CD14-positive monocyte (primary cell): ENCODE results near the gene MMP19. TPM values are rescaled to one million over a fixed set of nuclear protein-coding genes. Genes with fewer than 3 reads are reported as not detected.

Experiments
- DNase-seq, 3 donors: peaks; one replicate each; pipeline ENCODE4 v3.0.0-alpha.2; 2011 to 2022
- H2AFZ ChIP-seq: 2 replicates; pipeline ENCODE4 v1.6.0; 2012; ENCODE audit warnings: mild to moderate bottlenecking, low read depth, low read length, inconsistent platforms; ENCODE audit not compliant: insufficient read depth, poor library complexity, severe bottlenecking
- H3K27ac ChIP-seq, 2 donors: 1 replicate in 1 of 2; 2 replicates in 1 of 2; pipeline ENCODE4 v1.5.1; 2012 to 2013; ENCODE audit warnings: low read length in 2 of 2, control low read depth in 1 of 2, inconsistent platforms in 1 of 2, low read depth in 1 of 2, mild to moderate bottlenecking in 1 of 2
- H3K27me3 ChIP-seq, 2 donors: one replicate each; pipeline versions ENCODE4 v1.6.0 to v1.6.1; 2011 to 2013; ENCODE audit warnings: low read length in 2 of 2; ENCODE audit not compliant: control insufficient read depth in 2 of 2, insufficient read depth in 2 of 2
- H3K36me3 ChIP-seq, 2 donors: replicated peaks in 1 of 2; 1 replicate in 1 of 2; 2 replicates in 1 of 2; pipeline versions ENCODE4 v1.5.1 to v1.6.1; 2012 to 2013; ENCODE audit warnings: low read length in 2 of 2, control low read depth in 1 of 2, inconsistent platforms in 1 of 2, mild to moderate bottlenecking in 1 of 2; ENCODE audit not compliant: insufficient read depth in 2 of 2, control insufficient read depth in 1 of 2
- H3K4me1 ChIP-seq, 2 donors: 1 replicate in 1 of 2; 2 replicates in 1 of 2; pipeline versions ENCODE4 v1.5.1 to v1.6.1; 2012 to 2013; ENCODE audit warnings: low read length in 2 of 2, control low read depth in 1 of 2, inconsistent platforms in 1 of 2, mild to moderate bottlenecking in 1 of 2, moderate library complexity in 1 of 2; ENCODE audit not compliant: insufficient read depth in 2 of 2, control insufficient read depth in 1 of 2
- H3K4me2 ChIP-seq: replicated peaks from 2 replicates; pipeline ENCODE3; 2012; ENCODE audit warnings: low read length, moderate library complexity, mild to moderate bottlenecking; ENCODE audit not compliant: poor library complexity, severe bottlenecking; ENCODE audit errors: extremely low read depth
- H3K4me3 ChIP-seq, 3 experiments: fragments of 200-600 bp in 1 of 3; sonication (generic) in 1 of 3; replicated peaks in 1 of 3; 1 replicate in 2 of 3; 2 replicates in 1 of 3; pipeline ENCODE4 v1.5.1; 2011 to 2013; ENCODE audit warnings: low read length in 3 of 3, mild to moderate bottlenecking in 3 of 3, control low read depth in 2 of 3, low read depth in 2 of 3, inconsistent platforms in 1 of 3, moderate library complexity in 1 of 3
- H3K79me2 ChIP-seq: 2 replicates; pipeline ENCODE4 v1.6.0; 2012; ENCODE audit warnings: mild to moderate bottlenecking, control low read depth, inconsistent platforms, low read length, moderate library complexity; ENCODE audit not compliant: insufficient read depth
- H3K9ac ChIP-seq: 2 replicates; pipeline ENCODE4 v1.6.0; 2017; ENCODE audit warnings: low read length, mild to moderate bottlenecking; ENCODE audit not compliant: insufficient read depth, poor library complexity, severe bottlenecking
- H3K9me3 ChIP-seq, 2 donors: replicated peaks in 1 of 2; 1 replicate in 1 of 2; 2 replicates in 1 of 2; pipeline versions ENCODE4 v1.5.1 to v1.6.1; 2012 to 2013; ENCODE audit warnings: low read length in 2 of 2, control low read depth in 1 of 2; ENCODE audit not compliant: control insufficient read depth in 1 of 2, insufficient read depth in 1 of 2
- H4K20me1 ChIP-seq: 2 replicates; pipeline ENCODE4 v1.6.0; 2012; ENCODE audit warnings: mild to moderate bottlenecking, low read length, control low read depth, moderate library complexity; ENCODE audit not compliant: insufficient read depth
- H3K27ac Mint-ChIP-seq, 7 donors: one replicate each; pipeline ENCODE4 v1.8.0; 2020; ENCODE audit warnings: mild to moderate bottlenecking in 7 of 7, mixed read lengths in 7 of 7, moderate library complexity in 6 of 7, inconsistent platforms in 2 of 7
- H3K27me3 Mint-ChIP-seq, 3 donors: one replicate each; pipeline ENCODE4 v1.8.0; 2021 to 2022; ENCODE audit warnings: low read depth in 3 of 3, mild to moderate bottlenecking in 3 of 3, mixed read lengths in 3 of 3, moderate library complexity in 3 of 3, inconsistent platforms in 1 of 3
- H3K36me3 Mint-ChIP-seq, 2 donors: one replicate each; pipeline ENCODE4 v1.8.0; 2020; ENCODE audit warnings: mixed read lengths in 2 of 2, inconsistent platforms in 1 of 2, mild to moderate bottlenecking in 1 of 2
- H3K4me1 Mint-ChIP-seq: one replicate; pipeline ENCODE4 v1.8.0; 2020; ENCODE audit warnings: mild to moderate bottlenecking, mixed read lengths
- H3K4me3 Mint-ChIP-seq, 2 donors: one replicate each; pipeline ENCODE4 v1.8.0; 2020; ENCODE audit warnings: mild to moderate bottlenecking in 2 of 2, mixed read lengths in 2 of 2, moderate library complexity in 1 of 2
- H3K9me3 Mint-ChIP-seq, 7 donors: one replicate each; pipeline ENCODE4 v1.8.0; 2020 to 2022; ENCODE audit warnings: mixed read lengths in 7 of 7, mild to moderate bottlenecking in 6 of 7, moderate library complexity in 6 of 7, inconsistent platforms in 2 of 7
- WGBS: methylation state at CpG from one replicate; pipeline ENCODE4 v1.1.5; 2013; ENCODE audit warnings: missing lambda C conversion rate; ENCODE audit not compliant: insufficient coverage; 5-methylcytosine and 5-hydroxymethylcytosine counted together
- intact Hi-C, 2 donors: fragments of 100-400 bp; cut with micrococcal nuclease; formaldehyde crosslinking; loops; one replicate each; pipeline versions ENCODE4 v1.15.0 to v1.15.1; 2023
- polyA plus RNA-seq, 3 donors: library from polyadenylated mRNA; depleted of rRNA in 1 of 3; unstranded in 2 of 3; stranded (reverse) in 1 of 3; fragments of 300-500 nt in 2 of 3; fragments of >200 nt in 1 of 3; fragmentation: Illumina TruSeq in 2 of 3; gene quantifications; 1 replicate in 2 of 3; 2 replicates in 1 of 3; pipeline ENCODE4 v1.2.3, GENCODE V29; 2012 to 2021
- TF ChIP-seq, protein P1 (sequence below): fragments of 200-600 bp; IDR thresholded peaks from one replicate; pipeline ENCODE4 v1.8.0; 2022; ENCODE audit warnings: antibody characterized with exemption, mild to moderate bottlenecking

The MMP19 gene
- polyA plus RNA-seq, 3 donors = 0.81 to 2.8 (median 1.0) TPM

DNA sequence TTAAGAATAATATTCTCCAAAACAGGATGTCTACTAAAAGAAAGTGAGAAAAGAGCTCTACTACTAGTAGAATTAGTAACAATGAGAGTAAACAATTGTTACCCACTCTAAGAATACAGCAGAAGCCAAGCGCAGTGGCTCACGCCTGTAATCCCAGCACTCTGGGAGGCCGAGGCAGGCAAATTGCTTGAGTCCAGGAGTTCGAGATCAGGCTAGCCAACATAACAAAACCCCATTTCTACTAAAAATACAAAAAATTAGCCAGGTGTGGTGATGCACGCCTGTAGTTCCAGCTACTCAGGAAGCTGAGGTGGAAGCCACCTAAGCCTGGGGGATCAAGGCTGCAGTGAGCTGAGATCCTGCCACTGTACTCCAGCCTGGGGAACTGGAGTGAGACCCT lies 18.0 kb downstream of the MMP19 start:
- no peak overlapping the region for H3K9ac ChIP-seq

DNA sequence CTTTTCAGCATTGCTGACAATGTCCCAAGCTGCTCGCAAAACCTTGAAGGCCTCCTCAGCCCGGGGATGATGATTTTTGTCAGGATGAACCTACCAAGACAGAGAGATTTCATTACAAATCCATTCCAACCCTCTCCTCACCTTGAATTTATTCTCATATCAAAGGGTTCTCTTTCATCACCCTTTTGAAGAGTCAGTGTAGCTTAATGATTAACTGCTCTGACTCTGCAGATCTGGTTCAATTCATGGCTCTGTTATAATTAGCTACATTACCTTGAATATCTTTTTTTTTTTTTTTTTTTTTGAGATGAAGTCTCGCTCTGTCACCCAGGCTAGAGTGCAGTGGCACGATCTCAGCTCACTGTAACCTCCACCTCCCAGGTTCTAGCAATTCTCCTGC lies 19.3 kb downstream of the MMP19 start:
- H3K79me2 ChIP-seq = peaks cover 65% of the 10 kb centered on the region
- 100% methylated on average over 2 of the region's 4 CpGs for WGBS
- no peak overlapping the region for H2AFZ ChIP-seq
- TF ChIP-seq, protein P1, sequence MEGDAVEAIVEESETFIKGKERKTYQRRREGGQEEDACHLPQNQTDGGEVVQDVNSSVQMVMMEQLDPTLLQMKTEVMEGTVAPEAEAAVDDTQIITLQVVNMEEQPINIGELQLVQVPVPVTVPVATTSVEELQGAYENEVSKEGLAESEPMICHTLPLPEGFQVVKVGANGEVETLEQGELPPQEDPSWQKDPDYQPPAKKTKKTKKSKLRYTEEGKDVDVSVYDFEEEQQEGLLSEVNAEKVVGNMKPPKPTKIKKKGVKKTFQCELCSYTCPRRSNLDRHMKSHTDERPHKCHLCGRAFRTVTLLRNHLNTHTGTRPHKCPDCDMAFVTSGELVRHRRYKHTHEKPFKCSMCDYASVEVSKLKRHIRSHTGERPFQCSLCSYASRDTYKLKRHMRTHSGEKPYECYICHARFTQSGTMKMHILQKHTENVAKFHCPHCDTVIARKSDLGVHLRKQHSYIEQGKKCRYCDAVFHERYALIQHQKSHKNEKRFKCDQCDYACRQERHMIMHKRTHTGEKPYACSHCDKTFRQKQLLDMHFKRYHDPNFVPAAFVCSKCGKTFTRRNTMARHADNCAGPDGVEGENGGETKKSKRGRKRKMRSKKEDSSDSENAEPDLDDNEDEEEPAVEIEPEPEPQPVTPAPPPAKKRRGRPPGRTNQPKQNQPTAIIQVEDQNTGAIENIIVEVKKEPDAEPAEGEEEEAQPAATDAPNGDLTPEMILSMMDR = no peak
- no peaks in the 10 kb centered on the region for H3K9me3 Mint-ChIP-seq
- no peak overlapping the region for H3K4me3 ChIP-seq
- intact Hi-C loops = loop anchor here in 1 of 2 donors (10.0 kb wide), 1 partner anchor 291 kb away; the partner anchor contains the start of genes RPL41 and ZC3H10
- H4K20me1 ChIP-seq = peaks cover 7% of the 10 kb centered on the region
- no peak overlapping the region for H3K4me2 ChIP-seq
- peaks cover 45 to 54% of the 10 kb centered on the region in 2 donors for H3K36me3 ChIP-seq
- no peak overlapping the region for H3K9ac ChIP-seq
- H3K27me3 ChIP-seq = no peaks in the 10 kb centered on the region
- no peak overlapping the region for H3K4me3 Mint-ChIP-seq
- peaks cover 0 to 2% (median 0%) of the 10 kb centered on the region in 3 donors for H3K27me3 Mint-ChIP-seq
- H3K27ac Mint-ChIP-seq = peak overlapping the region in 1 of 7 donors; percentile 17
- H3K4me1 Mint-ChIP-seq = peaks cover 40% of the 10 kb centered on the region
- DNase-seq = no peak
- H3K4me1 ChIP-seq = peaks cover 33 to 38% of the 10 kb centered on the region in 2 donors
- H3K36me3 Mint-ChIP-seq = peaks cover 50 to 56% of the 10 kb centered on the region in 2 donors
- no peak overlapping the region for H3K27ac ChIP-seq
- no peaks in the 10 kb centered on the region for H3K9me3 ChIP-seq

More for the DNA sequence above, 18.0 kb downstream of the MMP19 start:
- intact Hi-C loops = loop anchor here in 1 of 2 donors (10.0 kb wide), 1 partner anchor 290 kb away; the partner anchor contains the start of genes RPL41 and ZC3H10
- H3K79me2 ChIP-seq = peaks cover 61% of the 10 kb centered on the region
- no peak for DNase-seq
- H3K9me3 ChIP-seq = no peaks in the 10 kb centered on the region
- TF ChIP-seq, protein P1 = no peak
- Mint-ChIP-seq H3K9me3 (no peaks in the 10 kb centered on the region), H3K27ac (peak overlapping the region in 2 of 7 donors; percentile 12 to 54), H3K4me1 (peaks cover 36% of the 10 kb centered on the region), H3K36me3 (peaks cover 45 to 49% of the 10 kb centered on the region in 2 donors), H3K27me3 (peaks cover 0 to 2% (median 0%) of the 10 kb centered on the region in 3 donors), H3K4me3 (no peak overlapping the region)
- H3K4me2 ChIP-seq = no peak overlapping the region
- H3K27me3 ChIP-seq = no peaks in the 10 kb centered on the region
- no peak overlapping the region for H2AFZ ChIP-seq
- H3K36me3 ChIP-seq = peaks cover 41 to 47% of the 10 kb centered on the region in 2 donors
- H3K4me3 ChIP-seq = no peak overlapping the region
- H3K27ac ChIP-seq = peak overlapping the region in 1 of 2 donors; percentile 48
- peaks cover 33 to 36% of the 10 kb centered on the region in 2 donors for H3K4me1 ChIP-seq
- H4K20me1 ChIP-seq = peaks cover 4% of the 10 kb centered on the region
- 90% methylated on average over 3 of the region's 5 CpGs for WGBS
